ENCODE measurements around the gene KTN1. TPM values are rescaled to one million over a fixed set of nuclear protein-coding genes. Genes with fewer than 3 reads are reported as not detected.
A peak's percentile ranks its signal among the peaks of the same experiment; 100 is the strongest.

KTN1 gene
- total RNA-seq, 2 experiments from 2014 or later, result 91.0 to 93.7 TPM

- H3K4me3 Mint-ChIP-seq, result no peak overlapping the region
- peaks cover 42% of the 10 kb centered on the region for H3K36me3 Mint-ChIP-seq (ENCODE audit: low read depth)
- DNase-seq (no peak), ATAC-seq (no peak)
- H3K27ac Mint-ChIP-seq, result no peak overlapping the region
- ChIA-PET POLR2A (no interaction called here), CTCF (no interaction called here)
- no peaks in the 10 kb centered on the region for H3K4me1 Mint-ChIP-seq (ENCODE audit: low read depth)
- no peaks in the 10 kb centered on the region for H3K9me3 Mint-ChIP-seq (ENCODE audit: insufficient read depth)
- H3K27me3 Mint-ChIP-seq (ENCODE audit: low read depth), result no peaks in the 10 kb centered on the region
Measured at GRCh38 chr14:55654243-55654642, 74.2 kb downstream of the KTN1 start.

DNA sequence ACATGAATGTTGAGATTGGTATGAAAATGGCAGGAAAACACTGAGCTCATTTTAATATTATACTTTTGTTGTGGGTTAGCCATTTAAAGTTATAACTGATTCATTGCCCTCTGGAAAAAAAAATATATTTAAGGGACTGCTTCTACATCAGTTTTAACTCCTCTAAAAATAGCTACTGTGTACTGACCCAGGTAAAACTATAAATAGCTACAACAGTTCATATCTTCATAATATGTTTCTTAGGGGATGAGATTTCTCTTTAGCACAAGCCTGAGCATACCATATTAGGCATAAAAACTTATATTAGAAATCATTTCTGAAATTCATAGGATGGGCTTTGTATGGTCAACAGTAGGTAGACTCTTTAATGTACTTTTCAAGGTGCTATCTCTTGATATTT is 81.0 kb downstream of the KTN1 start:
- peaks cover 15% of the 10 kb centered on the region for H3K4me1 Mint-ChIP-seq (ENCODE audit: low read depth)
- POLR2A ChIA-PET, result no interaction called here
- no peak for ATAC-seq
- CTCF ChIA-PET, result no interaction called here
- H3K27me3 Mint-ChIP-seq (ENCODE audit: low read depth), result no peaks in the 10 kb centered on the region
- no peaks in the 10 kb centered on the region for H3K9me3 Mint-ChIP-seq (ENCODE audit: insufficient read depth)
- no peak overlapping the region for H3K4me3 Mint-ChIP-seq
- H3K36me3 Mint-ChIP-seq (ENCODE audit: low read depth), result peaks cover 44% of the 10 kb centered on the region
- H3K27ac Mint-ChIP-seq, result no peak overlapping the region
- DNase-seq, result no peak

- CTCF ChIA-PET, result interaction anchor here (1.4 kb wide), 1 partner anchor 677 kb away, joined by 3 read pairs; no protein-coding TSS in a partner anchor
- Mint-ChIP-seq H3K27me3 (ENCODE audit: low read depth) (no peaks in the 10 kb centered on the region), H3K36me3 (ENCODE audit: low read depth) (peaks cover 47% of the 10 kb centered on the region), H3K4me1 (ENCODE audit: low read depth) (peaks cover 15% of the 10 kb centered on the region), H3K9me3 (ENCODE audit: insufficient read depth) (no peaks in the 10 kb centered on the region), H3K27ac (no peak overlapping the region), H3K4me3 (no peak overlapping the region)
- no peak for ATAC-seq
- no peak for DNase-seq
- POLR2A ChIA-PET, result no interaction called here
Measured at GRCh38 chr14:55662752-55663151, 82.7 kb downstream of the KTN1 start.

GRCh38 chr14:55665067-55665675 is 85.2 kb downstream of the KTN1 start:
- DNase-seq (no peak), ATAC-seq (peak; percentile 23)
- Mint-ChIP-seq H3K36me3 (ENCODE audit: low read depth) (peaks cover 38% of the 10 kb centered on the region), H3K27me3 (ENCODE audit: low read depth) (no peaks in the 10 kb centered on the region), H3K9me3 (ENCODE audit: insufficient read depth) (no peaks in the 10 kb centered on the region), H3K4me1 (ENCODE audit: low read depth) (peaks cover 15% of the 10 kb centered on the region), H3K4me3 (no peak overlapping the region), H3K27ac (no peak overlapping the region)
- CTCF ChIA-PET, result interaction anchor here (0.8 to 1.0 kb wide), 2 partner anchors 17 to 80 kb away, joined by 3 to 4 read pairs; no protein-coding TSS in a partner anchor
- POLR2A ChIA-PET, result interaction anchor here (0.6 kb wide), 1 partner anchor 104 kb away, joined by 3 read pairs; no protein-coding TSS in a partner anchor

DNA sequence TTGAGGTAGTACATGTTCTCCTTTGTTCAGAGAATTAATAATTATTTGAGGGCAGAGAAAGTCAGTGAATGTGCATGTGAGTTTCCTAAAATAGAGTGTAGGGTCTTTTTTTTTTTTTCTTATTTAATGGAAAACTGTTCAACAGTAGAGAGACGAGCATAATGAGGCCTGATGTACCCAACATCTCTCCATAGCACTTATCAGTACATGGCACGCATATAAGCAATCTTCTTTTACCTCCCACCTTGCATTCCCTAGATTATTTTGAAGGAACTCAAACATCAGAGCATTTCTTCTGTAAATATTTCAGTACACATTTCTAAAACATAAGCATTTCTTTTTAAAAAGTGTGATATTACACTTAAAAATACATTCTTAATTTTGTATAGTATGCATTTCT is 87.8 kb downstream of the KTN1 start:
- Mint-ChIP-seq H3K36me3 (ENCODE audit: low read depth) (peaks cover 37% of the 10 kb centered on the region), H3K4me1 (ENCODE audit: low read depth) (peaks cover 15% of the 10 kb centered on the region), H3K9me3 (ENCODE audit: insufficient read depth) (no peaks in the 10 kb centered on the region), H3K27ac (no peak overlapping the region), H3K4me3 (no peak overlapping the region), H3K27me3 (ENCODE audit: low read depth) (no peaks in the 10 kb centered on the region)
- POLR2A ChIA-PET, result no interaction called here
- no peak for DNase-seq
- CTCF ChIA-PET, result no interaction called here
- no peak for ATAC-seq

- Mint-ChIP-seq H3K27me3 (ENCODE audit: low read depth) (no peaks in the 10 kb centered on the region), H3K4me1 (ENCODE audit: low read depth) (no peaks in the 10 kb centered on the region), H3K36me3 (ENCODE audit: low read depth) (peaks cover 33% of the 10 kb centered on the region), H3K9me3 (ENCODE audit: insufficient read depth) (no peaks in the 10 kb centered on the region), H3K27ac (no peak overlapping the region), H3K4me3 (no peak overlapping the region)
- POLR2A ChIA-PET, result no interaction called here
- ATAC-seq (no peak), DNase-seq (no peak)
- CTCF ChIA-PET, result no interaction called here
Measured at GRCh38 chr14:55671641-55672040, 91.6 kb downstream of the KTN1 start.

GRCh38 chr14:55673048-55673447 is 93.0 kb downstream of the KTN1 start:
- ChIA-PET POLR2A (no interaction called here), CTCF (interaction anchor here (1.2 kb wide), 1 partner anchor 227 kb away, joined by 3 read pairs; no protein-coding TSS in a partner anchor)
- no peak overlapping the region for H3K4me3 Mint-ChIP-seq
- no peaks in the 10 kb centered on the region for H3K9me3 Mint-ChIP-seq (ENCODE audit: insufficient read depth)
- ATAC-seq (no peak), DNase-seq (no peak)
- no peaks in the 10 kb centered on the region for H3K4me1 Mint-ChIP-seq (ENCODE audit: low read depth)
- H3K27ac Mint-ChIP-seq, result no peak overlapping the region
- peaks cover 28% of the 10 kb centered on the region for H3K36me3 Mint-ChIP-seq (ENCODE audit: low read depth)
- H3K27me3 Mint-ChIP-seq (ENCODE audit: low read depth), result no peaks in the 10 kb centered on the region

GRCh38 chr14:55681096-55681495 is 101.1 kb downstream of the KTN1 start:
- ChIA-PET POLR2A (interaction anchor here (0.6 kb wide), 1 partner anchor 1438 kb away, joined by 3 read pairs; no protein-coding TSS in a partner anchor), CTCF (interaction anchor here (1.0 kb wide), 1 partner anchor 12 kb away, joined by 3 read pairs; no protein-coding TSS in a partner anchor)
- DNase-seq (no peak), ATAC-seq (no peak)
- H3K4me1 Mint-ChIP-seq (ENCODE audit: low read depth), result no peaks in the 10 kb centered on the region
- H3K36me3 Mint-ChIP-seq (ENCODE audit: low read depth), result peaks cover 44% of the 10 kb centered on the region
- H3K27ac Mint-ChIP-seq, result no peak overlapping the region
- H3K4me3 Mint-ChIP-seq, result no peak overlapping the region
- H3K9me3 Mint-ChIP-seq (ENCODE audit: insufficient read depth), result no peaks in the 10 kb centered on the region
- H3K27me3 Mint-ChIP-seq (ENCODE audit: low read depth), result no peaks in the 10 kb centered on the region

GRCh38 chr14:55684956-55685584 is 105.1 kb downstream of the KTN1 start:
- Mint-ChIP-seq H3K27me3 (ENCODE audit: low read depth) (no peaks in the 10 kb centered on the region), H3K36me3 (ENCODE audit: low read depth) (peaks cover 38% of the 10 kb centered on the region)
- POLR2A ChIA-PET, result no interaction called here

GRCh38 chr14:55686713-55687112 is 106.7 kb downstream of the KTN1 start:
- DNase-seq, result no peak
- Mint-ChIP-seq H3K36me3 (ENCODE audit: low read depth) (peaks cover 29% of the 10 kb centered on the region), H3K27ac (no peak overlapping the region), H3K27me3 (ENCODE audit: low read depth) (no peaks in the 10 kb centered on the region), H3K9me3 (ENCODE audit: insufficient read depth) (no peaks in the 10 kb centered on the region), H3K4me1 (ENCODE audit: low read depth) (no peaks in the 10 kb centered on the region), H3K4me3 (no peak overlapping the region)
- CTCF ChIA-PET, result interaction anchor here (0.8 kb wide), 1 partner anchor 240 kb away, joined by 3 read pairs; no protein-coding TSS in a partner anchor
- POLR2A ChIA-PET, result no interaction called here
- no peak for ATAC-seq

More at GRCh38 chr14:55684956-55685584, 105.1 kb downstream of the KTN1 start:
- CTCF ChIA-PET, result interaction anchor here (1.2 kb wide), 1 partner anchor 790 kb away, joined by 3 read pairs; no protein-coding TSS in a partner anchor
- no peak overlapping the region for H3K4me3 Mint-ChIP-seq
- H3K9me3 Mint-ChIP-seq (ENCODE audit: insufficient read depth), result no peaks in the 10 kb centered on the region
- DNase-seq (no peak), ATAC-seq (no peak)
- no peaks in the 10 kb centered on the region for H3K4me1 Mint-ChIP-seq (ENCODE audit: low read depth)
- no peak overlapping the region for H3K27ac Mint-ChIP-seq

DNA sequence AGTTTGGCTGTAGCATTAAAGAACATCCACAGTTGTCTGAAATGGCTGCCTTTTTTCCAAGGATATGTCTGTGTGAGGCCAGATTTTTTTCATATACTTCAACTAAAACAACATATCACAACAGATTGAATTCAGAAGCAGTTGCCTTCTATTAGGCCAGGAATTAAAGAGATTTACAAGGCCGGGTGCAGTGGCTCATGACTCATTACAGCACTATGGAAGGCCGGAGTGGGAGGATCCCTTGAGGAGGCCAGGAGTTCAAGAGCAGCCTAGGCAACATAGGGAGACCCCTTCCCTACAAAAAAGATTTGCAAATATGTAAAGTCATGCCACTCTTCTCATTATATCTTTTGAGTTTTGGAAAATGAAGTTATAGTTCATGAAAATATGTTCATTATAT is 108.6 kb downstream of the KTN1 start:
- no peaks in the 10 kb centered on the region for H3K9me3 Mint-ChIP-seq (ENCODE audit: insufficient read depth)
- ChIA-PET POLR2A (no interaction called here), CTCF (no interaction called here)
- no peaks in the 10 kb centered on the region for H3K27me3 Mint-ChIP-seq (ENCODE audit: low read depth)
- H3K4me3 Mint-ChIP-seq, result no peak overlapping the region
- DNase-seq, result no peak
- no peak overlapping the region for H3K27ac Mint-ChIP-seq
- H3K4me1 Mint-ChIP-seq (ENCODE audit: low read depth), result no peaks in the 10 kb centered on the region
- H3K36me3 Mint-ChIP-seq (ENCODE audit: low read depth), result peaks cover 21% of the 10 kb centered on the region
- no peak for ATAC-seq

DNA sequence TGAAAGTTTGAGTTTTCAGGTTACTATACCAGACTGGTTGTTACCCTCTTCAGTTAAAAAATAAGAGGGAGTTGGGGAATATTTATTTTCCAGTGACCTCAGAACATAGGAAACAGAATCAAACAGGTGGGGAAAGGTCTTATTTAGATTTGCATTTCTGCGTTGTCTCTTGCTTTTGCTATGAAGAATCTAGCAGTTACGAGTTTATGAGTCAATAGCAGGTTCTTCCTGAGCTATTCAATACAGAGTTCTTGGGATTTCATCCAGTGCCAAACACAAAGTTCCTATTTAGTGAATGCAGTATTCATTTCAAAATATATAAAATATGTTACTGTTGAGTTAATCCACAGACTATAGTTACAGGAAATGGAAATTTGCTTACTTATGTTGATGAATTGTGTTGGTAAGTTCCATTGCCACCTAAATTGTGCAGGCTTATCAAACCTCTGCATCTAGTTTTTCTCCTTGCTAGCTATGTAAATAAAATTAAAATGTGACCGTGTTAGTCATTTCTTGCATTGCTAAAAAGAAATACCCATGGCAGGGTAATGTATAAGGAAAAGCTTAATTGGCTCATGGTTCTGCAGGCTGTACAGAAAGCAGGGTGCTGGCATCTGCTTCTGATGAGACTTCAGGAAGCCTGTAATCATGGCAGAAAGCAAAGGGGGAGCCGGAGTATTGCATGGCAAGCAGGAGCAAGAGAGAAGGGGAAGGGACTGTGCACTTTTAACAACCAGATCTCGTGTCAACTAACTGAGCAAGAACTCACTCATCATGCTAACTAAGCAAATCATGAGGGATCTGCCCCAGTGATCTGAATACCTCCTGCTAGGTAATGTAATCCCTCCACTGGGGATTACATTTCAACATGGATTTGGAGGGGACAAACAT is 110.2 kb downstream of the KTN1 start:
- Mint-ChIP-seq H3K36me3 (ENCODE audit: low read depth) (peaks cover 13% of the 10 kb centered on the region), H3K4me3 (no peak overlapping the region), H3K27me3 (ENCODE audit: low read depth) (no peaks in the 10 kb centered on the region), H3K4me1 (ENCODE audit: low read depth) (no peaks in the 10 kb centered on the region), H3K9me3 (ENCODE audit: insufficient read depth) (no peaks in the 10 kb centered on the region), H3K27ac (no peak overlapping the region)
- POLR2A ChIA-PET, result no interaction called here
- DNase-seq (no peak), ATAC-seq (no peak)
- CTCF ChIA-PET, result interaction anchor here (0.9 to 1.0 kb wide), 2 partner anchors 11 to 274 kb away, joined by 3 read pairs; no protein-coding TSS in a partner anchor
